HG02973 (cell line): ENCODE data around the gene DGCR6L.
"Not testable (repeated sequence)": the region's sequence is repeated elsewhere in the genome, so short reads cannot be mapped to it uniquely, and the experiment has no call there.

Experiments
- ATAC-seq: cut with Tn5 transposase; IDR thresholded peaks from one replicate; pipeline ENCODE4 v1.9.1; 2021; ENCODE audit warnings: moderate library complexity; ENCODE audit not compliant: unreplicated experiment

DGCR6L gene

DNA sequence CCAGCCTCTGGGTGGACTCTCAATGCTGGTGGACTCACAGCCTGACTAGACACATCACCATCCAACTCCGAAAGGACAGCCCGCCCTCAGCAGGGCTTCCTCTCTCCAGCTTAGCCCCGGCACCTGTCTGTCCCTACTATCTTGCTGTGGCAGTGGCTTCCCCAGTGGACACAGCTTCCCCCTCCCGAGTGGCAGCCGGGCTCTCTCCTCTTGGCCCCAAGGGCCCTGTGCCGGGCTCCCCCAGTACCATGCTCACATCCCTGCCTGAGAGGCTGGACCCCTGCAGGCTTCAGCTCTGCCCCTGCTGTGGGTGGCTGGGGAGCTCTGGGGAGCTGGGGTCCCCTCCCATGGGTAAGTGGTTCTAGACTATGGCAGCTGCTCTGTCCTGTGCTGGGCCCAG, 9.1 kb downstream of the DGCR6L start:
- not testable (repeated sequence) for ATAC-seq

DNA sequence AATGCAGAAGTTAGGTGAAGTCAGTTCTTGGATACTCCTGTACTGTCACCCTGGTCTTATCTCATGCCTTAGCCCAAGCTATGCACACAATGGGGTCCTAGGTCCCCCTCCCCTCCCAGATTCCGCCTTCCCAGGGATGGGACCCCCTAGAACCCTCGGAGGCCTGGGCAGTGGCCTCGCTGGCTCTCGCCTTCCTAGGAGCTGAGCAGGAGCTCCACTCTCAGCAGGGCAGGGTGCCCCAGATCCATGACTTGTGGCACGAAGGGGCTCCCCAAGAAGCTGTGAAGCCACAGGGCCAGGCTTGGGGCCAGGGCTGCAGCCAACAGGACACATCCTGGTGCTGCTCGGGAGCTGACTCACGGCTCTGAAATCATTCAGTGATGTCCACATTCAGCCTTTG, 9.7 kb downstream of the DGCR6L start:
- not testable (repeated sequence) for ATAC-seq

DNA sequence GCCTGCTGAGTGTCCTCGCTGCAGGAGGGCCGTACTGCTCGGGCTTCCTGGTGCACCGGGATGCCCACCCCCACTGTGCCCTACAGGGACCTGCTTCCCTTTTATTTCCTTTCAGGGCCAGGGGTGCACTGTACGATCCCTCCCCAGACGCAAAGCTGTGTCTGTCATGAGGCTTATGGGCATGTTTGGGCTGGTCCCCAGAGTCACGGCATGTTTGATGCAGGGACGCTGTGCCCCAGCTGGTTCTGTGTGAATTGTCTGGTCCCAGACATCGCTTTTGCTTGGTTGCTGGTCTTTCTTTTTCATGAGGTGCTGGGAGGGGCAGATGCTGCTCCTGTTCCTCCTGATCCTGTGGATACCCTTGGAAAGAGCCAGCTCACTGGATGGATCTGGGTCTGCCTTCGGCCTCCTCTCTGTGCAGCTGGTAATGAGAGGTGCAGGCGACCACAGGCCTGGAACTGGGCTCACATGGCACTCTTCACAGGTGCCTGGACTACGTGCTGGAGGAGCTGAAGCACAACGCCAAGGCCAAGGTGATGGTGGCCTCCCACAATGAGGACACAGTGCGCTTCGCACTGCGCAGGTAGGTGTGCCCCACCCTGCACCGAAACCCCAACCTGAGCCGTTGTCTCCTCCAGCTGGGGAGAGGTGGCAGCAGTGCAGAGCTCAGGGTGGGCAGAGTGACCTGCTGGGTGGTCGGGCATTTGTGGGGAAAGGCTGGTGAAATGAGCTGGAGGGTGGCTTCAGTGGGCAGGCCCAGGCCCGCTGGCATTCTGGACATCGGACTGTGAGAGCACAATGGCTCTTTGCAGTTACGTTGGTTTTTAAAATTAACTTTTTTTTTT, 10.8 kb downstream of the DGCR6L start:
- ATAC-seq = not testable (repeated sequence)

DNA sequence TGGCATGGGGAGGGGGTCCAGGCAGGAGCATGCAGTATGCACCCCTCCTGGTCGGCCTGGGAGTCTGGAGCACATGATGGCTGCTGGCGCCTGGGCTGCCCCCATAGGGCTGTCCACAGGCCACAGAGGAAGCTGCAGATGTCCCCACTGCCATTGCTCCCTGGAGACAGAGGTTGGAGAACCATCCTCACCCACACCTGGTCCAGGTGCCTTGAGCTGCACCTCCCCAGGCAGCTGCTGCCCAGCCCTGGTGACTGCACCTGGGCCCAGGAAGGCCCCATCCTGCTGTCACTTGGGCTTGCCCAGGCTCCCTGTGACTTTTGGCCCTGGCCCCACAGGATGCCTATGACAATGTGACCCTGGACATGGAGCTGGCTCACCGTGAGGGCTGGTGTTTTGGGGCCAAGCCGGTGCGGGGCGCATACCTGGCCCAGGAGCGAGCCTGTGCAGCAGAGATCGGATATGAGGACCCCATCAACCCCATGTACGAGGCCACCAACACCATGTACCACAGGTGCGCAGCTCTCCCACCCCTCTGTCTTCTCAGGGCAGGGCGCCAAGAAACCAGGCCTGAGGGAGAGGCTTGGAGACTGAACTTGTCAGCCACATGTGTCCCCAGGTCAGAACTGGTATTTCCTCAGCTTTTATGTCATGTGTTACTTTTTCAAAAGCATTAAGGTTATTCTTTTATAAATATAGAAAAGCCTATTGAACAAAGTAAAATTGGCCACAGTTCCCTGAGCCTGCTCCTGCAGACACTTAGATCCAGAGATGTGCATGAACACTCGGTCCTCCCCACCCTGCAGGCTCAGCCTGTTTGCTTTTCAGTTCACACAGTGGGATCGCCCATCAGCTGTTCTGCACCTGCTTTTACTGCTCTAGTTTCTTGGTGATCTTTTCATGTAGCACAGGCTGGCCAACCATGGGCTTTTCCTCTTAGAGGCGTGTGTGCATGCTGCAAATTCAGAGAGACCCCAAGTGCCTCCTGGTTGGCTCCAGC, 12.1 kb downstream of the DGCR6L start:
- ATAC-seq = not testable (repeated sequence)

DNA sequence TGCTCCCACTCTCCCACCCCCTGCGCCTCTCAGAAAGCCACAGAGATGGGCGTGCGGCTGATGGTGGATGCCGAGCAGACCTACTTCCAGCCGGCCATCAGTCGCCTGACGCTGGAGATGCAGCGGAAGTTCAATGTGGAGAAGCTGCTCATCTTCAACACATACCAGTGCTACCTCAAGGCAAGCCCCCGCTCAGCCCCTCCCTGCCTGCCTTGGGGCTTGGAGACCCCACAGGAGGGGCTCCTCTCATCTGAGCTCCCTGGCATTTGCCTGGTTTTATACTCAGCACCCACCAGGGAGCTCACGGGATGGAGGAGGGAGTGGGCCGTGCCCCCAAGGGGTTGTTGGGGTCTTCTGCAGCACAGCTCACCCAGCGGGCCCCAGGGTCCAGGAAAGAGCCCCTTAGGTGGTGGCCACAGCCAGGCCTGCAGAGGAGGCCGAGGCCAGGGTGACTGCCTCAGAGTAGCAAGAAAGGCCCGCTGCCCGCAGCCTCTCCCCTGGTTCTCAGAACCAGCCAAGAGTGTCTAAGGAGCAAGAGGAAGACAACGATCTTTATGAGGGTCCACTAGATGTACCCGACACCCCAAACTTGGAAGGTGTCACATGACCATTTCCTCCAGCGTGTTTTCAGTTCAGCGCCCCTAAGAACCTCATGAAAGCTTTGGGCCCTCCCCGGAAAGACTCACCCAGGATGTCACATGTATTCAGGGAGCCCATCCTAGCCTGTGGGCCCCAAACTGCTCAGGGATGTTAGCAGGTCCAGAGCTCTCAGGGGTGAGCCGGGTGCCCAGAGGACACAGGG, 13.0 kb downstream of the DGCR6L start:
- ATAC-seq = not testable (repeated sequence)

DNA sequence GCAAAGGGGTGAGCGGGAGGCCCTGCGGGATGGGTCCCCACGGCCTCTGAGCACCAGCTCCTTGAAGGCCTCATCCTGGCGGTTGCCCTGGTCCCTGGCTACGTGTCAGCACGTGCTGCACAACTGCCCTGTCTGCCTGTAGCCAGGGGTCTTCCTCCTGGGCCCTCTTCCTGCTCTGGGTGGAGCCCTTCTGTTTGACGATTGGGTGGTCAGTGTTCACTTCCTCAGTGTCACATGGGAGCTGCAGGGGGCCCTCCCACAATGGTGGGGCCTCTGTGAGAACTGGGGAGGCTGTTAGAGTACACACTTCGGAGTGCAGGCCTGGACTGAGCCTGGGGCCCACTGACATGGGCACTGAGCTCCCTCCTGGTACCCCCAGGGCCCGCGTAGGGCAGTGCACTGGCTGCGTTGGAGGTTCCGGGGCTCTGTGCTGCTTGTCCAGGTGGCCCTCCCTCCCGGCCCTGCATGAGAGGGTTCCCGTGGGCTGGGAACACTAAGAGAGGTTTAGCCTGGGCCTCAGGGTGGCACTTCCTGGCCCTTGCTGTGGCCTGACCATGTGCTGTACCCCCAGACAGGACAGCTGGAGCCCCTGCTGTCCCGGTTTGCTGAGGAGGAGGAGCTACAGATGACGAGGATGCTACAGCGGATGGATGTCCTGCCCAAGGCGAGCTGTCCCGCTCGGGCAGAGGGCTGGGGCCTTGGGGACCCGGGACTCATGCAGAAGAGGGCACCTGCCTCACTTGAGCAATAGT, 13.8 kb downstream of the DGCR6L start:
- ATAC-seq = no peak

DNA sequence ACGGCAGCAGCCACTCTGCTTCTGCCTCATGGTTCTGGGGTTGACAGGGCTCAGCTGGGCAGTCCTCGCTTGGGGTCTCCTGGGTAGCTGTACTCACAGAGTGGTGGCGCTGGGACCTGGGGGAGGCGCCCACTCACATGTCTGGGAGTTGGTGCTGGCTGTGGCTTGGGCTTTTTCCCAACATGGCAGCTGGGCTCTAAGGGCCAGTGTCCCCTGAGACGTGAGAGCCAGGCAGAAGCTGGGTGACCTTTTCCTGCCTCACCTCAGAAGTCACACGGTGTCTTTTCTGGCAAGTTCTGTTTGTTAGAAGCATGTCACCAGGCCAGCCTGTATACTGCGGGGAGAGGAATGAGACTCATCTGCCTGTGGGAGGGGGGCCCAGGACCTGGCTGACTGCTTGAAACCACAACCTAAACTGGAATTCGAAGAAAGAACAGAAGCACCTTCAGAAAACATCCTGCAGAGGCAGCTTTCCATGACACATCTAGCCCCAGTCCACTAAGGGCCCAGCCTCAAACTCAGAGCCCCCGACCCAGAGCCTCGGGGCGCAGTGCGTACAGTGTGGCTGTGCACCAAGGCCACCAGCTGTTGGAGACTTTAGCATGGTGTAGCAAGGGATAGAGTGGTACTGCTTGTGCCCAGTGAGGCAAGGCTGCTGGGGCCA, 14.5 kb downstream of the DGCR6L start:
- not testable (repeated sequence) for ATAC-seq

DNA sequence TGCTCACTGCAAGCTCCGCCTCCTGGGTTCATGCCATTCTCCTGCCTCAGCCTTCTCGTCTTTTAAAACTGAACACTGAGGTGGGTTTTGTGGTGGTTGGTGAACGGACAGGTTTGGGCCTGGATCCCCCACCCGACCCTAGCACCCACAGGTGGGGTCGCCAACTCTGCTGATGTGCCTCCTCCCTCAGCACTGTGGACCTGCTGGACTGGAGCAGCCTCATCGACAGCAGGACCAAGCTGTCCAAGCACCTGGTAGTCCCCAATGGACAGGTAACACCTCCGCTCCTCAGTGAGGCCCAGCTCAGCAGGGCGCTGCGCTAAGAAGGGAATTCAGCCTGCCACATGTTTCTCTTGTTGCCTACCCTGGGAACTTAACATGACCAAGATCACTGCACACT, 15.2 kb downstream of the DGCR6L start:
- no peak for ATAC-seq

DNA sequence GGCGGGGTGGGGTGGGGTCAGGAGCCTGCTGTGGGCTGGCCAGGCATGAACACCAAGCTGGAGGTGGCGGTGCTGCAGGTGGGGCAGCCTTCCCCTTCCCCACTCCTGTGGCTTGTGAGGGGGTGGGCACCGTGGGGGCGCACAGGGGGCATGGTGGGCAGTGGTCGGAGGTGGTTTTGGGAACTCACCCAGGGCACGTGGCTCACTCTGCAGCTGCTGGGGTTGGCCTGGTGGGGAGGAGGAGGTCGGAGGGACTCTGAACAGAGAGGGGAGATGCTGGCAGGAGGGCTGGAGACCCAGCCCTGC, 16.7 kb downstream of the DGCR6L start:
- ATAC-seq = not testable (repeated sequence)

DNA sequence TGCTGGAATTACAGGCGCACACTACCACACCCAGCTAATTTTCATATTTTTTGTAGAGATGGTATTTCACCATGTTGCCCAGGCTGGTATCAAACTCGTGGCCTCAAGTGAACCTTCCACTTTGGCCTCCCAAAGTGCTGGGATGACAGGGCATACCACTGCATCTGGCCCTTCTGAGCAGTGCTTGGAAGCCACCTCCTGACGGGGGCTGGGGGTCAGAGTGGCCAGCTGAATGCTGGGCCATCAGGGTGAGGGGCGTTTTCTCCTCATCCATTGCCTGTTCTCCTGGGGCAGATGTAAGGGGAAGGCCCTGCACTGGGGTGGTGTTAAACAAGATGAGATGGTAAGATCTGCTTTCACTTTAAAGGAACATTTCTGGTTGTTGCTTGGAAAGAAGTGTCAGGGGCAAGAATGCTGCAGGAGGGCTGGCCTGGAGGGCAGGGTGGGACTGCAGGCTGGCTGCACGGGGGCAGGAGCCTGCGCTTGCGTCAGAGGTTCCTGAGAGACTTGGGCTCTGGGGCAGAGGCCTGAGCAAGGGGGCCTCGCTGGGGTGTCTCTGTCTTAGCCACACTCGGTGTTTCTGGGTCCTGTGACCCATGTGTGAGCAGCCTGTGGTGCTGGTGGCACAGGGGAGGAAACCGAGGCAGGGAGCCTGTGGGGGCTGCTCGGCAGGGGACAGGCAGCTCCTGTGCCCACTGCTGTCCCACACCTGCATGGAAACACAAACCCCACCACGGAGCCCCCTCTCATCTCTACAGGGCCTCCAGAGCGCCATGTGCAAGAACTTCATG, 17.2 kb downstream of the DGCR6L start:
- ATAC-seq = no peak

DNA sequence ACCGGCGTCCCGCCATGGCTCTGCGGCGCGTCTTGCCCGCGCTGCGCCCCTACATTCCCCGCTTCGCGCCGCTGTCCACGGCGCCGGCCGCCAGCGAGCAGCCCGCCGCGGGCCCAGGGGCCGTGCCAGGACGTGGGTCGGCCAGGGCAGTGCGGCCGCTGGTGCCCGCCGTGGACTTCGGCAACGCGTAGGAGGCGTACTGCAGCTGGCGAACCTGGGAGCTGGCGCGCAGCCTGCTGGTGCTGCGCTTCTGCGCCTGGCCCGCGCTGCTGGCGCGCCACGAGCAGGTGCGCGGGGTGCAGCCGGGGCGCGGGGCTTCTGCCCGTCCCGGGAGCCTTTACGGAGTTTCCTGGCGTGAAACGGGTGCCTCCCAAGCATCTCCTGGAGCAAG, 20.1 kb downstream of the DGCR6L start:
- no peak for ATAC-seq

DNA sequence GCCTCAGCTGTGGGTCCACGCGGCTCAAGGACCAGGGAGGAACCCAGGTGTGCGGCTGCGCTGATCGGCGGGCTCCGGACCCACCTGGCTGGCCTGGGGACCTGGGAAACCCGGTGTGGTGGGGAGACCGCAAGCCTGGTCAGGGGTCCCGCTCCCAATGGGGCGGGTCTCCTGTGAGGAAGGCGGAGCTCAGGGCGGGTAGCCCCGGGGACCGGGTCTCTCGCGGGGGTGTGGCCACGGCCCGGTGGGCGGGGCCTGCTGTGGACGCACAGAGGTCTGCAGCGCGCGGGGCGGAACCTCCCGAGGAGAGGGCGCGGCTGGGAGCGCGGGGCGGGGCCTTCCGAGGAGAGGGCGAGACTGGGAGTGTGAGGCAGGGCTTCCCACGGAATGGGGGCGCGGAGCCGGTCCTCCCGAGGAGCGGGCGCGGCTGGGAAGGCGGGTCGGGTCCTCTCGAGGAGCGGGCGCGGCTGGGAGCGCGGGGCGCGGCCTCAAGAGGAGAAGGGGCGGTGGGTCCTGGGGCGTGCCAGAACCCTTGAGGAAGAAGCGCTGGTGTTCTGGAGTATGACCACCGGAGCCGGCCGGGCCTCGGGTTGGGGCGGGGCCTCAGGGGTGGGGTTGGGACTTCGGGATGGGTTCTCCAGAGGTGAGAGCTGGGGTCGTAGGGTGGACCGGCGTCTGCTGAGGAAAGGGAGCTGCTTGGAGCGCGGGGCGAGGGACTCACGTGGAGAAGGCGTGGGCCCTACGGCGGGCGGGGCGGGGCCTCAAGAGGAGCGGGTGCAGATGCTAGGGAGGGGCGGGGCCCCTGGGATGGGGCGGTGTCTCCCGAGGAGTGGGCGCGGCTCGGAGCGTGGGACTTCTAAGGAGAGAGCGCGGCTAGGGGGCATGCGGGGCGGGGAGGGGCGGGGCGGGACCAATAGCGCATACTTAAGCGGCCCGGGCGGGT, 20.8 kb downstream of the DGCR6L start:
- ATAC-seq = no peak

DNA sequence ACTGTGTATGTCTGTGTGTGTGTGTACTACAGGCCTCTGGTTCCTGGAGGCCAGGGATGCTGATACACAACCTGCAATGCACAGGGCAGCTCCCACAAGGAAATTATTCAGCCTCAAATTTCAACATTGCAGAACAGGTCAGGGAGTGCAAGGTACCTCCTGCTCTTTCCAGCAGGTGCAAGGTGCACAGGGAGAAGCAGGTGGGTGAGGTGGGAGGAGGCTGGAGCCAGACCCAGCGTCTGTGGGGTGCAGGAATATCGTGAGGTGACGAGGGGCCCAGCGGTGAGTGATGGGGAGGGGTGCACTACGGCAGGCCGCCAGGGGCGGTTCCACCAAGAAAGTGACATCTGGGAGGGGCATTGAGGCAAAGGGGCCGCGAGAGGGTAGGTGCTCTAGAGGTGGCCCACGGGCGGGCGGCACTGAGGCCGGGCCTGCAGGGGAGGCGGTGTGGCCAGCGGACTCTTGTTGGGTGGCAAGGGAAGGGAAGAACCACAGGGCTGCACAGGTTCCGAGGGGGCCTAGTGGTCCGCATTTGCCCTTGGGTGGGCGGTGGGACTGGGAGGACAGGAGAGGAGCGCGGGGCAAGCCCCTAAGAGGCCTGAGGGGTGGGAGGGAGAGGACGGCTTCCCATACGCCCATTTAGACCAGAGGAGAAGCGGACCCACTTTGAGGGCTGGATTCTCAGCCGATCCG, 21.6 kb downstream of the DGCR6L start:
- no peak for ATAC-seq

DNA sequence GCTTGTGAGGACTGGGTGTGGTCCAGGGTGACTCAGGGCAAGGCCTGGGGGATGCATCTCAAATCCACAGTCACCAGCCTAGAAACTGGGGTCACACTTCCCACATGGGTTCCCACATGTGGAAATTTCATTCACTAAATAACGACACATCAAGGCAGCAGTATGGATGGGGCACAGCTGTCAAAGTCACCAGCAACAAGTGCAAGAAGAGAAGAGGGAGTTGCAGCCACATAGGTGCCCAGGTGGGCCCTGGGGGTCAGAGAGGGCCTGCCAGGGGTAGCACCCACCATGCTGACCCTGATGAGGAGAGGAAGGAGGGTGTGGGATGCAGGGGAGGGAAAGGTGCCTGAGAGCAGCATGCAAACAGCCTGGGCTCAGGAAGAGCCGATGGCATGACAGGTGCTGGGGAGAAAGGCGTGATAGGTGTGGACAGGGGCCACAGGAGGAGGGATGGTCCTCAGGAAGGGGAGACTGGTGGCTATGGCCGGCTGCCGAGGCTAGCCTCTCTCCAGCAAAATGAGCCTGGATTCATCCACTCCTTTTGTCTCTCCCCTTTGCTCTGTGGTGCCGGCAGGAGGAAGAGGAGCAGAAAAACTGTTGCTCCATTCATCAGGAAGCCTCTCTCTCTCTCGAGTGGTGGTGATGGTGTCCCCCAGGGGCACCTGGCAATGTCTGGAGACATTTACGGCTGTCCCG, 22.3 kb downstream of the DGCR6L start:
- no peak for ATAC-seq

DNA sequence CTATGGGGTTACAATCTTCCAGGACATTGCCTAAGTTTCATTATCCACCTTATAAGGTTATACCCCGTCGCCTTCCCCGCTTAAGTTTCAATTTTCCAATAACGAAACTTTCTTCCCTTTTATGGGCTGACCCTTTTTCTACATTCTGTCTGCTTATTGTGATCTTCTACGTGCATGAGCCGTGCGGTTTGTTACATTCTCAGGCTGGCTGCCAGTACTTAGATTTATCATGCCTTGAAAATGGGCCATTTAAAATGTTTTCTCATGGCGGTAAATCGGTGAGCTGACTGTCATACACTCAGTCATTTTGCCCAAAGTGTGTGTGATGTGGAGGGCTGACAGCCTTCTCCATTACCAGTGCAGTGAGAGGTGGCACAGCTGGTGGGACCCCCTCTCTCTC, 23.3 kb downstream of the DGCR6L start:
- no peak for ATAC-seq

DNA sequence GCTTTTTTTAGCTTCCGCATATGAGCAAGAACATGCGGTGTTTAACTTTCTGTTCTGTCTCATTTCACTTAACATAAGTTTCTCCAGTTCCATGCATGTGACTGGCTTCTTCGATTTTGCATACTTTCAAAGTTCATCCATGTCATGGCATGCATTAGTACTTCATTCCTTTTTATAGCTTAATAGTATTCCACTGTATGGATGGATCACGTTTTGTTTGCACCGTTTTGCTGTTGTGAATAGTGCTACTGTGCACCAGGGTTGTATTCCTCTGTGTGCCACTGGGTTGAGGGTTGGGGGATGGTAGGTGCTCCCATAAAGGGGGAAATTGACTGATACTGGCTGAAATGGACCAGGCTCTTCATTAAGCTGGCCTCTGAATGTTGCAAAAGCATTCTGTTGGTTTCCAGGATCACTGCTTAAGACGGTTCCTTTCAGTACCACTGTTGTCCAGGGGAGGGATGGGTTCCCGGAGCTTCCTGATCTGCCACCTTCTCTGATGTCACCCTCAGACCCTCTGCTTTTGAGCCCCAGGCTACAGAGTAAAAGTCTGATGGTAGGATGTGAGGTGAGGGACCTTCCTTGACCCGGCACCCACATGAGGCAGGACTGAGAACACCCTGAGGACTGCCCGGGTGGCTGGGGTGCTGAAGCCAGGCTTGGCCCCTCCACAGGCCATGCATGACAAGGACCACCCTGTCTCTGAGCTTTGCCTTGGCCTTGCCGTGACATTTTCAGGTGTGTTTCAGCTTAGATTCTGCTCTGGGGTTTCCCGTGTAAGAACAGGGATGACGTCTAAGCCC, 24.4 kb downstream of the DGCR6L start:
- no peak for ATAC-seq
